Measurements from ENCODE around the gene ADAMTS17. TPM values are rescaled to one million over a fixed set of nuclear protein-coding genes. Genes with fewer than 3 reads are reported as not detected.

The ADAMTS17 gene
- total RNA-seq, 1 donor from 2014 or later = 1.5 TPM

DNA sequence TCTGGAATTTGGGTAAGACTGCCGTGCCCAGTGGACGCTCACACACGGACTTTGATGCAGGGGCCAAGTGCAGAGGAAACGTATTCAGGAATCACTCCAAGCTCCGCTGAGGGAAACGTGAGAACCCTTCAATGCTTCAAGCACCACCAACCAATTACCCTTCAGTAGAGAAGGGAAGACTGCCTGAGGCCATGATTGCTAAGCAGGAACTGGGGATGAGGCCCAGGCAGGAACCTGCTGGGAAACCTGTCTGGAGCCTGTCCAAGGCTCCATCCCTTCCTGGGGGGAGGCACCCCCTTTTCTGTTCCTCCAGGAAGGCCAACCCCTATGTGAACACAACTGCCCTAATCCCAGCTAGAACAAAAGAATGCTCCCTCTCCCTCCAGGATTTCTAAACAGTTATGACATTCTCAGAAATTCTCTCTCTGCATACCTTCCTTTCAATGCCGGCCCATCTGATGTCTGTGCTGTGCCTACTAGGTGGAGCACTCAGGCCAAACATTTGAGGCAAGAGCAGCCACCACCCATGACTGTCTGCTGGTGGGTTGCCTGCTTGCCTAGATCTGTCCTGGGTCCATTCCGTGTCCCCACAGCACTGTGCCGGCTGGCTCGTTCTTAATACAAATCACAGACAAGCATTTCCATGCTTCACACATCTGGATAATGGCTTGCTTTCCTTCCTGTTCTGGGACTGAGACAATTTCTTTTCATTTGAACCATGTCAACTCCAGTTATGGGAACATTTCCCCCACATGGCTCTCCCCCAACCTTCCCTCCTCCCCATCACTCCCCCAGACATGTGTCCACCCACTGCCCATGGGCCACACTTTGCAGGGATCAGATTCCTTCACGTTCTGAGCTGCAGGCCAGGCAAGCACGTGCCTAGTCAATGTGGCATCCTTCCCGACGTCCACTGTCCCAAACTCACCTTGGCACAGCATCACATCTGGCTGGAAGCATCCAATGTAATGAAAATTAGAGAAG lies 149.4 kb downstream of the ADAMTS17 start:
- H3K27ac Mint-ChIP-seq = no peak overlapping the region
- no peak for DNase-seq (ENCODE audit: low spot score)

DNA sequence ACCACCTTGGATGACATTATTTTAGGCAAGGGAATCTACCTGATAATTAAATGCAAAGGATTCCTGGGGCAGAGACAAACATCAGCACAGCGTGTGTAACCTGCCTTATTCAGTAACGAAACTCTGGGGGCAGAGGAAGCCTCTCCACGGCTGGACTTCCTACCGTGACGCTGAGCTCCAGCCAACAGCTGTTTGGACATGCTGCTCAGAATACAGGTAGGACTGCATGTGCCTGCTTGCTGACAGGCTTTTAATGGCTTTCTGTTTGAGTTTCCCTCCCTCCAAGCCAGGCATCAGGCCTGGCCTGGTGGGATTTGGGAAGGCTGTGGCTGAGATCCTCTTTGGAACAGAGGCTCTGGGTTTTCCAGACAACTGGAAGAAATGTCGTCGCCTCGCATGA lies 150.6 kb downstream of the ADAMTS17 start:
- peaks cover 12% of the 10 kb centered on the region for H3K4me1 ChIP-seq
- H3K9me3 ChIP-seq (ENCODE audit: low read depth) = no peaks in the 10 kb centered on the region
- no peak overlapping the region for H3K4me3 Mint-ChIP-seq
- no peak overlapping the region for H3K27ac Mint-ChIP-seq
- H3K27me3 ChIP-seq = no peaks in the 10 kb centered on the region
- no peaks in the 10 kb centered on the region for H3F3A ChIP-seq (ENCODE audit: low read depth)
- no peak overlapping the region for H3K9ac ChIP-seq
- no peaks in the 10 kb centered on the region for H3K36me3 ChIP-seq
- H2AFZ ChIP-seq (replicated peaks) = peak overlapping the region; percentile 29
- TF ChIP-seq EZH2phosphoT487 (IDR thresholded peaks at IDR 0.05) (no peak), EZH2 (IDR thresholded peaks at IDR 0.05) (no peak)
- TF ChIP-seq, protein P1, sequence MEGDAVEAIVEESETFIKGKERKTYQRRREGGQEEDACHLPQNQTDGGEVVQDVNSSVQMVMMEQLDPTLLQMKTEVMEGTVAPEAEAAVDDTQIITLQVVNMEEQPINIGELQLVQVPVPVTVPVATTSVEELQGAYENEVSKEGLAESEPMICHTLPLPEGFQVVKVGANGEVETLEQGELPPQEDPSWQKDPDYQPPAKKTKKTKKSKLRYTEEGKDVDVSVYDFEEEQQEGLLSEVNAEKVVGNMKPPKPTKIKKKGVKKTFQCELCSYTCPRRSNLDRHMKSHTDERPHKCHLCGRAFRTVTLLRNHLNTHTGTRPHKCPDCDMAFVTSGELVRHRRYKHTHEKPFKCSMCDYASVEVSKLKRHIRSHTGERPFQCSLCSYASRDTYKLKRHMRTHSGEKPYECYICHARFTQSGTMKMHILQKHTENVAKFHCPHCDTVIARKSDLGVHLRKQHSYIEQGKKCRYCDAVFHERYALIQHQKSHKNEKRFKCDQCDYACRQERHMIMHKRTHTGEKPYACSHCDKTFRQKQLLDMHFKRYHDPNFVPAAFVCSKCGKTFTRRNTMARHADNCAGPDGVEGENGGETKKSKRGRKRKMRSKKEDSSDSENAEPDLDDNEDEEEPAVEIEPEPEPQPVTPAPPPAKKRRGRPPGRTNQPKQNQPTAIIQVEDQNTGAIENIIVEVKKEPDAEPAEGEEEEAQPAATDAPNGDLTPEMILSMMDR (IDR thresholded peaks at IDR 0.05) = no peak
- no peaks in the 10 kb centered on the region for H3K79me2 ChIP-seq (ENCODE audit: low read depth)
- H3K4me1 Mint-ChIP-seq = peaks cover 29% of the 10 kb centered on the region
- H3K9me3 Mint-ChIP-seq = no peaks in the 10 kb centered on the region
- peaks cover 2% of the 10 kb centered on the region for H3K27me3 Mint-ChIP-seq (ENCODE audit: insufficient read depth, low read depth)
- no peak overlapping the region for H3K27ac ChIP-seq
- H3K36me3 Mint-ChIP-seq = no peaks in the 10 kb centered on the region
- H3K4me3 ChIP-seq = no peak overlapping the region
- DNase-seq (ENCODE audit: low spot score) = no peak
- no peaks in the 10 kb centered on the region for H4K20me1 ChIP-seq (ENCODE audit: low read depth)
- H3K4me2 ChIP-seq = peak overlapping the region; percentile 20

More for the DNA sequence above, 149.4 kb downstream of the ADAMTS17 start:
- Mint-ChIP-seq H3K36me3 (no peaks in the 10 kb centered on the region), H3K9me3 (no peaks in the 10 kb centered on the region), H3K4me3 (no peak overlapping the region), H3K27me3 (ENCODE audit: insufficient read depth, low read depth) (no peaks in the 10 kb centered on the region), H3K4me1 (peaks cover 29% of the 10 kb centered on the region)
- Histone ChIP-seq H4K20me1 (ENCODE audit: low read depth) (no peaks in the 10 kb centered on the region), H3K27me3 (no peaks in the 10 kb centered on the region), H3K27ac (no peak overlapping the region), H3K4me1 (peaks cover 12% of the 10 kb centered on the region), H3K4me2 (no peak overlapping the region), H3K4me3 (no peak overlapping the region), H2AFZ (replicated peaks) (no peak overlapping the region), H3F3A (ENCODE audit: low read depth) (no peaks in the 10 kb centered on the region), H3K9ac (no peak overlapping the region), H3K36me3 (no peaks in the 10 kb centered on the region), H3K9me3 (ENCODE audit: low read depth) (no peaks in the 10 kb centered on the region), H3K79me2 (ENCODE audit: low read depth) (no peaks in the 10 kb centered on the region)
- TF ChIP-seq, protein P1 (IDR thresholded peaks at IDR 0.05) = no peak
- TF ChIP-seq EZH2 (IDR thresholded peaks at IDR 0.05) = no peak
- no peak for TF ChIP-seq EZH2phosphoT487 (IDR thresholded peaks at IDR 0.05)

DNA sequence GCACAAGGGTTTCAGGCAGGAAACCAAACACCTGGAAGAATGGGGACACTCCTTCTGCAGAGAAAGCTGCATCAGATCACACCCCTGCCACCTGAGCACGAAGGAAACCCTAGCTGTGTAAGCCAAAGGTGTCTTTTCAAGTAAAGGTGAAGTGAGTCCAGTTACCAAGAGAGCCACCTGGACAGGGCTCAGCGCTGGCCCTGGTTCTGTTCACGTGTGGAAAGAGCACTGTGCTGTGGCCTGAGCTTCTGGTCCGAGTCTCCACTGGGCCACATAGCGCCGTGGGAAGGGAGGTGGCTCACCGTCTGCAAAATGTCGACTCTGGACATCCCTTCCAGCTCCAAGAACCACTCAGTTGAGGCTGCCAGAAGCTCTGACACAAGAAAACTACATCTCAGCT lies 151.1 kb downstream of the ADAMTS17 start:
- Histone ChIP-seq H3K36me3 (no peaks in the 10 kb centered on the region), H3K27ac (no peak overlapping the region), H3K27me3 (no peaks in the 10 kb centered on the region), H3K9ac (no peak overlapping the region), H2AFZ (replicated peaks) (no peak overlapping the region), H3K79me2 (ENCODE audit: low read depth) (no peaks in the 10 kb centered on the region), H4K20me1 (ENCODE audit: low read depth) (no peaks in the 10 kb centered on the region), H3K4me1 (peaks cover 12% of the 10 kb centered on the region), H3F3A (ENCODE audit: low read depth) (no peaks in the 10 kb centered on the region), H3K9me3 (ENCODE audit: low read depth) (no peaks in the 10 kb centered on the region), H3K4me3 (no peak overlapping the region), H3K4me2 (no peak overlapping the region)
- Mint-ChIP-seq H3K27ac (no peak overlapping the region), H3K27me3 (ENCODE audit: insufficient read depth, low read depth) (peaks cover 2% of the 10 kb centered on the region), H3K36me3 (no peaks in the 10 kb centered on the region), H3K9me3 (no peaks in the 10 kb centered on the region), H3K4me3 (no peak overlapping the region), H3K4me1 (peaks cover 29% of the 10 kb centered on the region)
- no peak for DNase-seq (ENCODE audit: low spot score)
- TF ChIP-seq EZH2 (IDR thresholded peaks at IDR 0.05) = no peak
- TF ChIP-seq EZH2phosphoT487 (IDR thresholded peaks at IDR 0.05) = no peak
- TF ChIP-seq, protein P1 (IDR thresholded peaks at IDR 0.05) = no peak

Data from neural progenitor cell (in vitro differentiated cells).